CD14-positive monocyte (primary cell): Measurements from ENCODE around the gene CCDC38. TPM values are rescaled to one million over a fixed set of nuclear protein-coding genes. Genes with fewer than 3 reads are reported as not detected.

Source experiments
- DNase-seq, 3 donors: peaks; one replicate each; pipeline ENCODE4 v3.0.0-alpha.2; 2011 to 2022
- H2AFZ ChIP-seq: 2 replicates; pipeline ENCODE4 v1.6.0; 2012; ENCODE audit warnings: mild to moderate bottlenecking, low read depth, low read length, inconsistent platforms; ENCODE audit not compliant: insufficient read depth, poor library complexity, severe bottlenecking
- H3K27ac ChIP-seq, 2 donors: 1 replicate in 1 of 2; 2 replicates in 1 of 2; pipeline ENCODE4 v1.5.1; 2012 to 2013; ENCODE audit warnings: low read length in 2 of 2, control low read depth in 1 of 2, inconsistent platforms in 1 of 2, low read depth in 1 of 2, mild to moderate bottlenecking in 1 of 2
- H3K27me3 ChIP-seq, 2 donors: one replicate each; pipeline versions ENCODE4 v1.6.0 to v1.6.1; 2011 to 2013; ENCODE audit warnings: low read length in 2 of 2; ENCODE audit not compliant: control insufficient read depth in 2 of 2, insufficient read depth in 2 of 2
- H3K36me3 ChIP-seq, 2 donors: replicated peaks in 1 of 2; 1 replicate in 1 of 2; 2 replicates in 1 of 2; pipeline versions ENCODE4 v1.5.1 to v1.6.1; 2012 to 2013; ENCODE audit warnings: low read length in 2 of 2, control low read depth in 1 of 2, inconsistent platforms in 1 of 2, mild to moderate bottlenecking in 1 of 2; ENCODE audit not compliant: insufficient read depth in 2 of 2, control insufficient read depth in 1 of 2
- H3K4me1 ChIP-seq, 2 donors: 1 replicate in 1 of 2; 2 replicates in 1 of 2; pipeline versions ENCODE4 v1.5.1 to v1.6.1; 2012 to 2013; ENCODE audit warnings: low read length in 2 of 2, control low read depth in 1 of 2, inconsistent platforms in 1 of 2, mild to moderate bottlenecking in 1 of 2, moderate library complexity in 1 of 2; ENCODE audit not compliant: insufficient read depth in 2 of 2, control insufficient read depth in 1 of 2
- H3K4me2 ChIP-seq: replicated peaks from 2 replicates; pipeline ENCODE3; 2012; ENCODE audit warnings: low read length, moderate library complexity, mild to moderate bottlenecking; ENCODE audit not compliant: poor library complexity, severe bottlenecking; ENCODE audit errors: extremely low read depth
- H3K4me3 ChIP-seq, 3 experiments: fragments of 200-600 bp in 1 of 3; sonication (generic) in 1 of 3; replicated peaks in 1 of 3; 1 replicate in 2 of 3; 2 replicates in 1 of 3; pipeline ENCODE4 v1.5.1; 2011 to 2013; ENCODE audit warnings: low read length in 3 of 3, mild to moderate bottlenecking in 3 of 3, control low read depth in 2 of 3, low read depth in 2 of 3, inconsistent platforms in 1 of 3, moderate library complexity in 1 of 3
- H3K79me2 ChIP-seq: 2 replicates; pipeline ENCODE4 v1.6.0; 2012; ENCODE audit warnings: mild to moderate bottlenecking, control low read depth, inconsistent platforms, low read length, moderate library complexity; ENCODE audit not compliant: insufficient read depth
- H3K9ac ChIP-seq: 2 replicates; pipeline ENCODE4 v1.6.0; 2017; ENCODE audit warnings: low read length, mild to moderate bottlenecking; ENCODE audit not compliant: insufficient read depth, poor library complexity, severe bottlenecking
- H3K9me3 ChIP-seq, 2 donors: replicated peaks in 1 of 2; 1 replicate in 1 of 2; 2 replicates in 1 of 2; pipeline versions ENCODE4 v1.5.1 to v1.6.1; 2012 to 2013; ENCODE audit warnings: low read length in 2 of 2, control low read depth in 1 of 2; ENCODE audit not compliant: control insufficient read depth in 1 of 2, insufficient read depth in 1 of 2
- H4K20me1 ChIP-seq: 2 replicates; pipeline ENCODE4 v1.6.0; 2012; ENCODE audit warnings: mild to moderate bottlenecking, low read length, control low read depth, moderate library complexity; ENCODE audit not compliant: insufficient read depth
- H3K27ac Mint-ChIP-seq, 7 donors: one replicate each; pipeline ENCODE4 v1.8.0; 2020; ENCODE audit warnings: mild to moderate bottlenecking in 7 of 7, mixed read lengths in 7 of 7, moderate library complexity in 6 of 7, inconsistent platforms in 2 of 7
- H3K27me3 Mint-ChIP-seq, 3 donors: one replicate each; pipeline ENCODE4 v1.8.0; 2021 to 2022; ENCODE audit warnings: low read depth in 3 of 3, mild to moderate bottlenecking in 3 of 3, mixed read lengths in 3 of 3, moderate library complexity in 3 of 3, inconsistent platforms in 1 of 3
- H3K36me3 Mint-ChIP-seq, 2 donors: one replicate each; pipeline ENCODE4 v1.8.0; 2020; ENCODE audit warnings: mixed read lengths in 2 of 2, inconsistent platforms in 1 of 2, mild to moderate bottlenecking in 1 of 2
- H3K4me1 Mint-ChIP-seq: one replicate; pipeline ENCODE4 v1.8.0; 2020; ENCODE audit warnings: mild to moderate bottlenecking, mixed read lengths
- H3K4me3 Mint-ChIP-seq, 2 donors: one replicate each; pipeline ENCODE4 v1.8.0; 2020; ENCODE audit warnings: mild to moderate bottlenecking in 2 of 2, mixed read lengths in 2 of 2, moderate library complexity in 1 of 2
- H3K9me3 Mint-ChIP-seq, 7 donors: one replicate each; pipeline ENCODE4 v1.8.0; 2020 to 2022; ENCODE audit warnings: mixed read lengths in 7 of 7, mild to moderate bottlenecking in 6 of 7, moderate library complexity in 6 of 7, inconsistent platforms in 2 of 7
- CTCF ChIP-seq: fragments of 200-600 bp; IDR thresholded peaks from one replicate; pipeline ENCODE4 v1.8.0; 2022; ENCODE audit warnings: antibody characterized with exemption, mild to moderate bottlenecking
- WGBS: methylation state at CpG from one replicate; pipeline ENCODE4 v1.1.5; 2013; ENCODE audit warnings: missing lambda C conversion rate; ENCODE audit not compliant: insufficient coverage; 5-methylcytosine and 5-hydroxymethylcytosine counted together
- intact Hi-C, 2 donors: fragments of 100-400 bp; cut with micrococcal nuclease; formaldehyde crosslinking; loops; one replicate each; pipeline versions ENCODE4 v1.15.0 to v1.15.1; 2023
- polyA plus RNA-seq, 3 donors: library from polyadenylated mRNA; depleted of rRNA in 1 of 3; unstranded in 2 of 3; stranded (reverse) in 1 of 3; fragments of 300-500 nt in 2 of 3; fragments of >200 nt in 1 of 3; fragmentation: Illumina TruSeq in 2 of 3; gene quantifications; 1 replicate in 2 of 3; 2 replicates in 1 of 3; pipeline ENCODE4 v1.2.3, GENCODE V29; 2012 to 2021

Gene CCDC38
- polyA plus RNA-seq, 3 donors = not detected

- DNase-seq = no peak
- Mint-ChIP-seq H3K27ac (peak overlapping the region in 1 of 7 donors; percentile 66), H3K9me3 (peaks cover 0 to 2% (median 0%) of the 10 kb centered on the region in 7 donors), H3K4me3 (no peak overlapping the region), H3K27me3 (peaks cover 10 to 15% (median 11%) of the 10 kb centered on the region in 3 donors), H3K36me3 (peaks cover 32 to 33% of the 10 kb centered on the region in 2 donors), H3K4me1 (no peaks in the 10 kb centered on the region)
- intact Hi-C loops = loop anchor here in 1 of 2 donors (5.0 kb wide), 2 partner anchors 82 to 137 kb away; partner anchors contain the start of genes AMDHD1, CCDC38 and HAL
- Histone ChIP-seq H4K20me1 (no peaks in the 10 kb centered on the region), H3K4me3 (peak overlapping the region in 1 of 3 experiments; percentile 88), H3K36me3 (peaks cover 29 to 44% of the 10 kb centered on the region in 2 donors), H3K4me2 (peak overlapping the region; percentile 89), H3K9ac (no peak overlapping the region), H3K4me1 (peaks cover 23 to 28% of the 10 kb centered on the region in 2 donors), H3K79me2 (peaks cover 60% of the 10 kb centered on the region), H2AFZ (peak overlapping the region; percentile 81), H3K27me3 (peaks cover 8 to 24% of the 10 kb centered on the region in 2 donors), H3K27ac (peak overlapping the region in 1 of 2 donors; percentile 88), H3K9me3 (no peaks in the 10 kb centered on the region)
- 72% methylated on average over 6 of the region's 10 CpGs for WGBS
- no peak for TF ChIP-seq CTCF
These were observed 82.2 kb downstream of the CCDC38 start for GRCh38 chr12:95859947-95860850.

GRCh38 chr12:95859344-95859816 is 83.0 kb downstream of the CCDC38 start:
- Histone ChIP-seq H4K20me1 (no peaks in the 10 kb centered on the region), H3K9ac (peak overlapping the region; percentile 84), H3K79me2 (peaks cover 53% of the 10 kb centered on the region), H3K27me3 (peaks cover 16 to 32% of the 10 kb centered on the region in 2 donors), H2AFZ (peak overlapping the region; percentile 81), H3K4me1 (peaks cover 23 to 28% of the 10 kb centered on the region in 2 donors), H3K9me3 (no peaks in the 10 kb centered on the region), H3K36me3 (peaks cover 27 to 35% of the 10 kb centered on the region in 2 donors), H3K4me2 (peak overlapping the region; percentile 89), H3K27ac (peak overlapping the region; percentile 81 to 88), H3K4me3 (peak overlapping the region; percentile 68 to 88 (median 73))
- no peak for TF ChIP-seq CTCF
- intact Hi-C loops = loop anchor here in 1 of 2 donors (5.0 kb wide), 1 partner anchor 138 kb away; the partner anchor contains the start of gene HAL
- peaks cover 16 to 20% (median 17%) of the 10 kb centered on the region in 3 donors for H3K27me3 Mint-ChIP-seq
- no peaks in the 10 kb centered on the region for H3K4me1 Mint-ChIP-seq
- H3K36me3 Mint-ChIP-seq = peaks cover 29 to 31% of the 10 kb centered on the region in 2 donors
- H3K27ac Mint-ChIP-seq = no peak overlapping the region
- peak in 1 of 3 donors; percentile 6 for DNase-seq
- H3K4me3 Mint-ChIP-seq = no peak overlapping the region
- peaks cover 0 to 2% (median 0%) of the 10 kb centered on the region in 7 donors for H3K9me3 Mint-ChIP-seq
- 2% methylated on average over 11 of the region's 13 CpGs for WGBS
